Activated CD4-positive, alpha-beta T cell treated with anti-CD3 and anti-CD28 coated beads, Interleukin-2, Interleukin-6, amounts not matched to agents 100 ng/mL and 50 ng/mL, durations not matched to agents 16 hours and 8 hours (primary cell): ENCODE results near the gene VSIG2.

Experiments used
- DNase-seq: peaks from one replicate; pipeline ENCODE4 v3.0.0-alpha.2; 2020

The VSIG2 gene

GRCh38 chr11:124748100-124748418 is 4.0 kb downstream of the VSIG2 start:
- DNase-seq = no peak

- no peak for DNase-seq
These were observed 4.5 kb downstream of the VSIG2 start for GRCh38 chr11:124747406-124748099.

GRCh38 chr11:124746621-124747243 is 5.3 kb downstream of the VSIG2 start:
- peak; percentile 82 for DNase-seq

GRCh38 chr11:124745835-124746620 is 6.0 kb downstream of the VSIG2 start:
- DNase-seq = peak; percentile 43

GRCh38 chr11:124745270-124745834 is 6.7 kb downstream of the VSIG2 start:
- DNase-seq = no peak

- no peak for DNase-seq
These were observed 9.0 kb downstream of the VSIG2 start for GRCh38 chr11:124743050-124743449.

- no peak for DNase-seq
These were observed 9.5 kb downstream of the VSIG2 start for GRCh38 chr11:124742555-124742954.

- DNase-seq = peak; percentile 51
These were observed 11.7 kb downstream of the VSIG2 start for GRCh38 chr11:124740277-124740882.

GRCh38 chr11:124739479-124740276 is 12.4 kb downstream of the VSIG2 start, which contains the start of gene NRGN:
Gene NRGN, plus strand, starts transcription at chr11:124739942. Its CDS starts 143 bp downstream, at chr11:124740085.
- DNase-seq = peak; percentile 90

- no peak for DNase-seq
These were observed 13.2 kb downstream of the VSIG2 start for GRCh38 chr11:124738713-124739478.

GRCh38 chr11:124737638-124738305 is 14.3 kb downstream of the VSIG2 start:
- no peak for DNase-seq

- DNase-seq = no peak
These were observed 15.3 kb downstream of the VSIG2 start for GRCh38 chr11:124736736-124737135.

GRCh38 chr11:124732230-124732629 is 19.8 kb downstream of the VSIG2 start:
- DNase-seq = no peak

- DNase-seq = no peak
These were observed 22.5 kb downstream of the VSIG2 start for GRCh38 chr11:124729571-124729970.

GRCh38 chr11:124728134-124728533 is 23.9 kb downstream of the VSIG2 start:
- no peak for DNase-seq

GRCh38 chr11:124727474-124727873 is 24.6 kb downstream of the VSIG2 start:
- DNase-seq = no peak

- no peak for DNase-seq
These were observed 26.3 kb downstream of the VSIG2 start for GRCh38 chr11:124725719-124726105.

- no peak for DNase-seq
These were observed 26.9 kb downstream of the VSIG2 start for GRCh38 chr11:124724979-124725718.

GRCh38 chr11:124722176-124722575 is 29.9 kb downstream of the VSIG2 start:
- DNase-seq = no peak

- no peak for DNase-seq
These were observed 32.5 kb downstream of the VSIG2 start for GRCh38 chr11:124719534-124719933.
